ENCODE measurements around the gene BTBD9.
"Not testable (repeated sequence)": the region's sequence is repeated elsewhere in the genome, so short reads cannot be mapped to it uniquely, and the experiment has no call there.

BTBD9 gene

DNA sequence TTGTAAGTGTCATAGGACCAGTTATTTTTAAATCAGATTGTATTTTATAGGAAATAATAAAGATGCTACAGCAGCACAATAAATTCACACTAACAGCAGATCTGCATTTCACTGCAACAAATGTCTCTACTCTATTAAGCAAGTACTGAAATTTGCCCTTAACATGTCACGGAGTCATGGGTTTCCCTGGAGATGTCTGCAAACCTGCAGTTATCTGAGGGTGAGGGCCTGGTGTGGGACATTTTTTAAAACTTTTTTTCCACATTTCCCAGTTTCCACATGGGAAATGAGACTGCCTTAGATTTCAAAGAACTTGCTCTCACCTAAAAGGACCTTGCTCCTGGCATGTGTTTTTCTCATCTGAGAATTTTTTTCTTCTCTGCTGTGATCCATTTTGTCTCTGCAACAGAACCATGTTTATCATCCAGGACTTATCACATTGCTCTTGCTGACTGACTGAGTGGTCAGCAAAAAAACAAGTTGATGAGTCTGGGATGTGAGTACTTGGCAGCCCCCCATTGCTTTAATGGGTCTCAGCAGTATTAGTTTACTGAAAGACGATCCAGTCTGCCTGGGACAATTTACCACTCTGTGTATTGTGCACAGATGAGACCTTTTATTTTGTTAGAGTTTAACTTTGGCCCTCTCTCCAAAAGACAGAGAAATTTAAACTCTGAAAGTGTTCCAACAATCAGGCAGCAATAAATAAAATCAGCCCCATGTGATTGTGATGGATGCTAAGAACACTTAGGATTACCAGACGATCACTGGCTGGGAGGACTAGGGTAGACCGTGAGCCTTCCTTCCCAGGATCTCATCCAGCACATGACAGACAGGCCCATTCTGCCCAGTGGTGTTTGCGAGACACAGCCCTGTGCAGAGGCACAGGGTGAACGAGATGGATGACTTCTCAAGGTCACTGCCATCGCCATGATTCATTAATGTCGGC lies 268.8 kb downstream of the BTBD9 start:
- peak; percentile 49 for DNase-seq

DNA sequence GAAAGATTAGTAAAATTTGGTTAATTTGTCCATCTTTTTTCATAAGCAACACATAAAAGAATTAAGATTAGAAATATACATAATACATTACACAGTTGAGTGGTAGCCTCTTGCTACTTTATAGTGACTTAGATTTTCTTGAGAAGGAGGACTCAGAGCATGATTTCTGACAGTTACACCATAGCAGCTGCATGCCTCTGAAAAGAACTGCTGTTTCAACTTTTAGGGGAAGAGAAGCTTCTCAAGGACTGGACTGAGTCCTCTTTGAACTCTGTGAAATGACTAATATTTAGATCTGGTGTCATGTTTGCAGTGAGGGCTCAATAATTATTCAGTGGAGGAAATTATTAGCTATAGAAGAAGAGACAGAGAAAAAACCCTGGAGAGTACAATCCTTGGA lies 272.5 kb downstream of the BTBD9 start:
- DNase-seq, result no peak

DNA sequence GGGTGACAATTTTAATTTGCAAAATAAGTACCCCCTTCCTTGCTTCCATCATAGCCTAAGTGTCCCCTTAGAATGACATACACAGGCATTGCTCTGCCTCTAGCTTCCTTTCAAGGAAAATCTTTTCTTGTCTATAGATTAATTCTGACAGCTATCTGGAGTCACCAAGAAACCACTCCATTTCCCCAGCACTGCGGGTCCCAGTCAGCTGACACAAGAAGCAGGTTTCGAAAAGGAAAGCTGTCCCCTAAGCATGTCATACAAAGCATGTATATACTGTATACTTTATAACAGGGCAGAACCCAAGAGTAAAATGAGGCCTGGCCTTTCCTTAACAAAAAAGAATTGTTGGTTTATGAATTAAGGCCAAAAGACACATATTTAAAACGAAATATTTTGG lies 273.5 kb downstream of the BTBD9 start:
- DNase-seq, result peak; percentile 57

GRCh38 chr6:38364775-38365174 lies 275.0 kb downstream of the BTBD9 start:
- no peak for DNase-seq

- DNase-seq, result no peak
These were observed 275.6 kb downstream of the BTBD9 start for GRCh38 chr6:38364127-38364526.

DNA sequence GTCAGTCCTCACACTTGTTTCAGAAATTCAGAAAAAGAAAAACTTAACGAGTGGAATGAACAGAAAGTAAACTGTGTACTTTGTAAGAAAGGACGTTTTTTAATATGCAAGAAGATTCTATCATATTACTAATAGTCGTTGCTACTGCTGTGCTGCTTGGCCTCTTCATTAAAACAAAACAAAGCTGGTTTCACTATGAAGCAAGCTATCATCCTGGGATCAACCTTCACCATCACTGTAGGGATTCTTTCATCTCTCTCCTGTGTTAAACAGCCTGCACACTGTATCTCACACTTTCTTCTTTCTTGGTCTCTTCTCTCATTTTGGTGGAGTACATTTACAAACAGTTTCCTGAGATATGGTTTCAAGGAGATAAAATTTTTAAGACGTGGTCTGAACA lies 284.2 kb downstream of the BTBD9 start:
- no peak for DNase-seq

GRCh38 chr6:38354905-38355304 lies 284.8 kb downstream of the BTBD9 start:
- no peak for DNase-seq

DNA sequence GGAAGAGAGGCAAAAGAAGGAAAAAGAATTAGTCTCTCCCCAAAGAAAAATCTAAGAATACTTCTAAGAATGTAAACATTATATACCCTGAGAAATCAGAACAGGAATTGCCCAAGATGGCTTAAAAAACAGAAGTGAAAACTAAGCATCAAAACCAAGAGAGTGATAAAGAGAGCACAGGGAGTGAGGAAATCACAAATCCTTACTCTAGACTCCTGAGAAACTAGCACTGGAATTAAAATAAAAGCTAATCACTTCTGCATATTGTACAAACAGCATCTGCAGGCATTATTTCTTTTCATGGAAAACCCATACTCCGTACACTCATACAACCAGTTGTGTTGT lies 285.7 kb downstream of the BTBD9 start:
- no peak for DNase-seq

DNA sequence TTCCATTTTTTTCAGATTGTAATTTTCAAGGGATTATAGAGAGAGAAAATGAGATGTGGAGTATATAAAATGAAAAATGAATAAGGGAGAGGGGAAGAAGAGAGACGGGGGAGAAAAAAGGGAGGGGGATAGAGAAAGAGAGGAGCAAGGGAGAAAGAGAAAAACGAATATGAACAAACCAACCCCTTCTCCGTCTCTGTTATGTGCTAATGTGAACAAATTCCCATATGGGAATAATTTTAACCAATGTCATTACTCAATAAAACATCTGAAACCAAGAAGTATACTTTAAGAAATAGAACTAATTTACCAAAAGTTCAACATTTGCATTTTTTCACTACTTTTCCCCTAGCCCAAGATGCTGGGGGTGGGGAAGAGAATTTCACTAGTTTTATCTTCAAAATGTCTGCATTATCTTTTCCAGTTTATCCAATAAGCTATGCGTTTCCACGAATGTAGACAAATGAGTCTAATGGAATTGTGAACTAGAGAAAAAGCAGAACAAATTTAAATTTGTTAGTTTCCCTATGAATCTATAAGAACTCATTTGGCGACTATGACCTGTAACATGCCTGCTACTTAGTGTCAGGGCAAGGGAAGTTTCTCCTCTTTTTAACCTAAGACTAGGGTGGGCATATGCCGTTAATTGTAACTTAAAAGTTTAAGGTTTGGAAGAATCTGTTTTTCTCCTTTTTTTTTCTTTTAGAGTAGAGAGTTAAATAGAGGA lies 286.3 kb downstream of the BTBD9 start:
- DNase-seq, result no peak

DNA sequence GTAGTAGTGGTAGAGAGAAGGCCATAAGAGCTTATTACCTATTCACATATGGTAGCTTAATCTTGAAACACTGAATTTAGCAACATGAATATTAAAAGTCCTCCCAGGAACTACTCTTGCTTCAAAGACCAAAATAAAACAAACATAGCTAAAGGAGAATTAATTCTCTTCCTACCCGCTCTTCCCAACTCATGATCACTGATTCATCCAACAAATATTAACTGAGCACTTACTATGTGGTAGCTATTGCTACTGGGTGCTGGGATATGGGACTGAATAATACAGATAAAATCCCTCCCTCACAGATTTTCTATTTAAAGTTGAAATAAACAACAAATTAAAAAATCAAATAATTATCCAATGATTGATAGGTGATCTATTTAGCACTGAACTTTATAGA lies 287.1 kb downstream of the BTBD9 start:
- no peak for DNase-seq

DNA sequence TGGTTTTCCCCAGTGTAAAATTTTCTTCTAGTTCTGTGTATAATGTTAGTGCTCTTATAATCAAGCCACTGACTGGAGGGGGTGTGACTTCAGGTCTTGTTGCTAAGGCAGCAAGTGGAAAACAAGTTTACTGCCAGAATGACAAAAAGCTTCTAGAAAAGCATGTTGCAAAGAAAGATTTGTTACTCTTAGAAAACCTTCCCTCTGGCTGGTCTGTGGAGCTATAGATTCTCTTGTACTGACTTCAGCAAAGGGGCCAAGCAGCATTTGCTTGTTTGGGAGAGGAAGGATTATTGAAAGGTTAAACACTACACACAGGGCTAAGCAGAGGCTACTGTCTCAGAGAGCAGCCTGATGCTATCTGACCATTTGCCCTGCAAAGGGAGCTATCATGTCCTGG lies 288.8 kb downstream of the BTBD9 start:
- no peak for DNase-seq

- no peak for DNase-seq
These were observed 289.5 kb downstream of the BTBD9 start for GRCh38 chr6:38350220-38350619.

DNA sequence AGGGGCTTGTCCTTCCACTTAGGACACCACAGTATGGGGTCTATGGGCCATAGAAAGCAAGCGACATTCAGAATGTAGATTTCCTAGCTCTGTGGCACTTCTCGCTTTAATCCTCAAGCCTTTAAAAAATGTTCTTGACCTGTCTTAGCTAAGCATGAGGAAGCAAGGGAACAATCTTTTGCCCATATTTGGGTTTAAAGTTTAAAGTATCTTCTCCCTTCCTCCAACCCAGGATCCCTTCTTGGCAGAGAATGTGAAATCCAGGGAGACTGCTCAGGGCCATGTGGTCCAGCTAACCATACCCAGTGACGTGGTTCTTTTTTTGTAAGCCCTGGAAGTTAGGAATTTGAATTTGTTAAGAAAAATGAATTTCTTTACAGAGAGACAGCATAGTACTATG lies 289.9 kb downstream of the BTBD9 start:
- no peak for DNase-seq

DNA sequence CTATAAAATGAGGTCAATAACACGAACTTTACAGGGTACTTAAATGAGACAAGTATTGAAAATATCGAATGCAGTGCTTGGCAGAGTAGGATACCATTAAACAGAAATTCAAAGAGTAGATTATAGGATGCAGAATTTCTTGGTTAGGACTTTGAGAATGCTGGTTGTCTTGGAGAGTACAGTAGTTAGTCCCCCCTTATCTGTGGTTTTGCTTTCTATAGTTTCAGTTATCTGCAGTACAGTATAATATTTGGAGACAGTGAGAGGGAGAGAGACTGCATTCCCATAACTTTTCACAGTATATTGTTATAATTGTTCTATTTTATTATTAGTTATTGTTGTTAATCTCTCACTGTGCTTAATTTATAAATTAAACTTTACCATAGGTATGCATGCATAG lies 290.5 kb downstream of the BTBD9 start:
- no peak for DNase-seq

DNA sequence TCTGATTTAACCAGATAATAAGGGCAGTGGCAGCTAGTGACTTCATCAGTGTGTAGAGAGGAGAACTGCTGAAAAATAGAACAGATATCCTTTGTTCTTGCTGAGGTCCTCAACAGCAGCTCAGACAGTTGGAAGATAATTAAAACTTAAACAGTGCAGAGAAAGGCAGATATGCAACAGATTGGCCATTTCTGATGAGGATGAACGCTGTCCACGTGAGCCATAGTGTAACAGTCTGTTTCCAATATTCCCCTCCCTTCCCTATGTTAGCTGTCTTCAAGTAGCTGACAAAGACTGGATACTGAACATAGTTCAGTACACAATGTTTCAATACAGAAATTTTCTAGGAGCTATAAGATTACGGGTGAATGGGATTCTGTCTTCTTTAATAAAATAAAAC lies 291.4 kb downstream of the BTBD9 start:
- DNase-seq, result peak; percentile 41

DNA sequence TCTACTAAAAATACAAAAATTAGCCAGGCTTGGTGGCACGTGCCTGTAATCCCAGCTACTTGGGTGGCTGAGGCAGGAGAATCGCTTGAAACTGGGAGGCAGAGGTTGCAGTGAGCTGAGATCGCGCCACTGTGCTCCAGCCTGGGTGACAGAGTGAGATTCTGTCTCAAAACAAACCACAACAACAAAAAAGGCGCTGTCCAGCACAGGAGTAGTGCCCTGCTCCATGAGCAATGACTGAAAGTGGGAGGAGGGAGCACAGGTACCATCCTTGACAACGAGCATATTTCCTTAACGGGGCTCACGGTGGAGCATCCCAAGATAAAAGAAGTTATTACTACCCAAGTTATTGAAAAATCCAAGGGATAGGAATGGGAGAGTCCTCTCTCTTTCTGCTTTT lies 291.9 kb downstream of the BTBD9 start:
- not testable (repeated sequence) for DNase-seq

DNA sequence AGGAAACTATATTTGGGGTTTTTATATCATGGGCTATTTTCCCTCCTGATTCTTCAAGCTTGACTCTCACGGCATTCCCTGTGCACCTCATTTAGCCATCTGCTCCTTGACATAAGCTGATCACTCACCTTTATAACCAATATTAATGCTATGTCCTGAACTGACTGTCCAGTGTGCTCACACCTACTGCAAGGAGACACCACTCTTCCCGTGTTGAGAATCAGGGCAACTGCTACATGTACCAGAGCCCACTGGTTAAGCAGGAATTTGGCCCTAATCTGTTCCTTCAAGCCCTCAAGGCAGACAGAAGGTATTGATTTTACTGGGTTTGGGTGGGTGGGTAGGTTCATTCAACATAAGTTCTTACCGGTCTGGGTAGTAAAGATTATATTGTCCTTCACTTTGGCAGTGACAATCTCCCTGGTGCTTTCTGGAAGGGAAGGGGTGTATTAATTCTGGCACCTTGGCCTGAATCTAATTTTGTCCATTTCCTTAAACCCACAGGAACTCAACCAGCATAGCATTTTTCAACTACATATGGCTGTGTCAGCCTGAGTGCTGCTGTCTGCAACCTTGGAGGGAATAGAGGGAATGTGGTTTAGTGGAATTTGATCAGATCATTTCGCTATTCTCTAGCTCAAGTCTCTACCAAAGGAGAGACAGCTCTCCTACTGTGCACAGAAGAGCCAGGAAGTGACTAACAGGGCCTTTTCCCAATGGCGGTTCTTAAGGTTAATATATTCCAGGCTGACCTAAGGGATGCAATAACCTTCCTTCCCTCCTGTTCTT lies 293.2 kb downstream of the BTBD9 start:
- no peak for DNase-seq

DNA sequence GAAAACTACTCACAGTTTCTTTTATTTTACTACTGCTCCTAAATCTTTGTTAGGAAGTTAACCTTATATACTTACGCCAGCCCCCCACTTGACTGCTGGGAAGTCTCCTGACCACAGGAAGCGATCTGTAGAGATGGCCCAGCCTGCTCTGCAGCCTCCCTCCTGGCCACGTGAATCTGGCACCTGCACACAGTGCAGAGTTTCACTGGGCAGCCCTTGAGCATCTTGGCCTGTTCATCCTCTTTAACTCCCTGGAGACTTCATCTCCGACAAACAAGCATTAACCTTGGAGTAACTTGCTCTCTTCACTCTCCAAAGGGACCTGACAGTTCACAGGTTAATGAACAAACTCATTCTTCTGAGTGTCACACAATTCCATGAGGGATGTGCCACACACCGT lies 294.1 kb downstream of the BTBD9 start:
- DNase-seq, result peak; percentile 44

DNA sequence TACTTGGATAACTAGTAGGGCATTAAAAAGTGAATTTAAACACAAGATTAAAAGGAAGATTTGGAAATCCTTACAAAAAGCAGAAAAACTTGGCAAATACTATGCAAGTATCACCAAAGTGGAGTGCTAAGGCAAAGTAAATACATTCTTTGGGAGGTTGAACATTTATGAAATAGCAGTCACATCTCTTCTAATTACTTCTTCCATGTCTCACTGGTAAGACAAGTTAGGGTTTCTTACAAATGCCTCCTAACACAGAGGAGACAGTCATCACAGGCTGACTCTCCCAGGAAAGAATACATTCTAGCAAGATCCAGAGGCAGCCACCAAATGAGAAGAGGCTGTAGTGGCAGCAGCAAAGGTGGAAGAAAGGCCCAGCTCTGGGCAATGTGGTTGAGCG lies 298.2 kb downstream of the BTBD9 start:
- DNase-seq, result no peak

- DNase-seq, result no peak
These were observed 299.8 kb downstream of the BTBD9 start for GRCh38 chr6:38339914-38340313.

GRCh38 chr6:38337819-38338465 lies 301.8 kb downstream of the BTBD9 start:
- no peak for DNase-seq

DNA sequence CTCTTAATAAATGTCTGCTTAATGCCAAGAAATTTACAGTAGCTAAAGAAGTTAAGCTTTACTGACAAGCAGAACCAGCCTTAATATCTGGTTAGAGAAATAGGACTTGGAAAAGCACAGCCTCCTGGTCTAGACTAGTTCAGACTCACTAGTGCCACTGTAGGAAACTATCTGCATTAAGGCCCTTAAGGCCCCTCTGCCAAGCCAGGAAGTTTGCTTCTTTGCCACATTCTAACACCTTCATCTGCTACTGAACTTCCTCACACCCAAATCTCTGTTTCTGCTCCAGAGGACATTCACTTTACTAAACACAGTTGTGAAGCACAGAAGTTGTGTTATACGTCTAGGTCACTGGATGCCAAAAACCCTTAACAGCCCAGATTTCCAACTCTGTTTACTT lies 302.8 kb downstream of the BTBD9 start:
- no peak for DNase-seq

GRCh38 chr6:38326837-38327236 lies 312.9 kb downstream of the BTBD9 start:
- DNase-seq, result no peak

Measured in eye (tissue), 1 donor.